Tibial nerve (tissue), 4 donors: ENCODE measurements around the gene PODXL2.

Experiments used
- CTCF ChIP-seq, 5 experiments: fragments of 200-600 bp in 3 of 5; fragments of 450-650 bp in 2 of 5; sonication (generic) in 3 of 5; IDR thresholded peaks; one replicate each; pipeline ENCODE4 v1.5.1; 2016 to 2019; ENCODE audit warnings: antibody characterized with exemption in 5 of 5, mild to moderate bottlenecking in 3 of 5, moderate library complexity in 2 of 5
- EP300 ChIP-seq, 2 donors: sonication (generic); formaldehyde crosslinking; IDR thresholded peaks; one replicate each; pipeline ENCODE4 v1.6.1; 2017; ENCODE audit warnings: antibody characterized with exemption in 2 of 2, mild to moderate bottlenecking in 1 of 2
- POLR2A ChIP-seq, 2 donors: fragments of 450-650 bp; IDR thresholded peaks; one replicate each; pipeline ENCODE4 v1.6.1; 2017; ENCODE audit warnings: antibody characterized with exemption in 2 of 2, mild to moderate bottlenecking in 2 of 2, moderate library complexity in 2 of 2

- TF ChIP-seq CTCF (IDR thresholded peaks at IDR 0.05), result no peak
- TF ChIP-seq EP300 (IDR thresholded peaks at IDR 0.05), result no peak
- TF ChIP-seq POLR2A (IDR thresholded peaks at IDR 0.05), result no peak
These were observed 40.0 kb upstream of the PODXL2 start for GRCh38 chr3:127588806-127589577.
